ENCODE data around the gene ADGRG3. TPM values are rescaled to one million over a fixed set of nuclear protein-coding genes. Genes with fewer than 3 reads are reported as not detected.

The ADGRG3 gene
- total and polyA plus RNA-seq, 2 of the 13 experiments (the other 11 are each of a cell fraction or from before 2014, with no cell fraction given), result 2.7 to 11.8 TPM

DNA sequence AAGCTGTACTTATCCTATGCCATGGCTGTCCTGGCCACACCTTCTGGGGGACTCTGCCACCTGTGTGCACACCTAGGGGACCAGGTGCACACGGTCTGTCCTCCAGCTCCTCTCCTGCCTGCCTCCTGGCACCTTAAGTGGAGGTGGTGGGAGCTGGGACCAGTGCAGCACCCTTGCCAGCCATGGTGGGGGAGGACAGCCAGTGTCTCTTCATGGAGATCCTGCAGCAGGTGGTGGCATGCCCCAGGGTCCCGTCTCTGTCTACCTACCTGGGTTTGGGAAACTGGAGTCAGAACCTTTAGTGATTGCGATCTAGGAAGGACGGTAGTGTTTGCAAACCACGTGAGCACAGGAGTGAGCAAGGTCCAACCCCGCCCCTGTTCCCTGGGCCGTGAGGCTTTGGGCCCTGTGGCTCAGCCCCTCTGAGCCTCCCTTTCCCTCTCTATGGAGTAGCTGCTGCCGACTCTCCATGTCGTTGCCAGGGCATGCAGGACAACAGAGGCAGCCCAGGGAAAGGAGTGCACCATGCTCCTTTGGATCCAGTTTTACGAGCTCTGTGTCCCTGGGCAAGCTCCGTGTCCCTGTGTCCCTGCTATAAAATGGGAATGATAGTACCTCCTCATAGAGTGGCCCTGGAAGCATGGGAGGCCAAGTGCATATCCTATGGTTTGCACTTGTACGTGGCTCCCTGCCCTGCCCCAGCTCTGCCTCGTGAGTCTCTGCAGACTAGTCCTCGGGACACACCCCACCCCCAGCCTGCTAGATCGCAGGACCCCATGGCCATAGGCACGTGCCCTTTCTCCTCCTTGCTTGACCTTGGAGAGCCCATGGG lies 32.6 kb upstream of the ADGRG3 start (continued):
- TF ChIP-seq, protein P1, sequence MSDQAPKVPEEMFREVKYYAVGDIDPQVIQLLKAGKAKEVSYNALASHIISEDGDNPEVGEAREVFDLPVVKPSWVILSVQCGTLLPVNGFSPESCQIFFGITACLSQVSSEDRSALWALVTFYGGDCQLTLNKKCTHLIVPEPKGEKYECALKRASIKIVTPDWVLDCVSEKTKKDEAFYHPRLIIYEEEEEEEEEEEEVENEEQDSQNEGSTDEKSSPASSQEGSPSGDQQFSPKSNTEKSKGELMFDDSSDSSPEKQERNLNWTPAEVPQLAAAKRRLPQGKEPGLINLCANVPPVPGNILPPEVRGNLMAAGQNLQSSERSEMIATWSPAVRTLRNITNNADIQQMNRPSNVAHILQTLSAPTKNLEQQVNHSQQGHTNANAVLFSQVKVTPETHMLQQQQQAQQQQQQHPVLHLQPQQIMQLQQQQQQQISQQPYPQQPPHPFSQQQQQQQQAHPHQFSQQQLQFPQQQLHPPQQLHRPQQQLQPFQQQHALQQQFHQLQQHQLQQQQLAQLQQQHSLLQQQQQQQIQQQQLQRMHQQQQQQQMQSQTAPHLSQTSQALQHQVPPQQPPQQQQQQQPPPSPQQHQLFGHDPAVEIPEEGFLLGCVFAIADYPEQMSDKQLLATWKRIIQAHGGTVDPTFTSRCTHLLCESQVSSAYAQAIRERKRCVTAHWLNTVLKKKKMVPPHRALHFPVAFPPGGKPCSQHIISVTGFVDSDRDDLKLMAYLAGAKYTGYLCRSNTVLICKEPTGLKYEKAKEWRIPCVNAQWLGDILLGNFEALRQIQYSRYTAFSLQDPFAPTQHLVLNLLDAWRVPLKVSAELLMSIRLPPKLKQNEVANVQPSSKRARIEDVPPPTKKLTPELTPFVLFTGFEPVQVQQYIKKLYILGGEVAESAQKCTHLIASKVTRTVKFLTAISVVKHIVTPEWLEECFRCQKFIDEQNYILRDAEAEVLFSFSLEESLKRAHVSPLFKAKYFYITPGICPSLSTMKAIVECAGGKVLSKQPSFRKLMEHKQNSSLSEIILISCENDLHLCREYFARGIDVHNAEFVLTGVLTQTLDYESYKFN (CRISPR knock-in tag; conservative IDR thresholded peaks at IDR 0.05), result peak; percentile 72
- TF ChIP-seq, protein P2, sequence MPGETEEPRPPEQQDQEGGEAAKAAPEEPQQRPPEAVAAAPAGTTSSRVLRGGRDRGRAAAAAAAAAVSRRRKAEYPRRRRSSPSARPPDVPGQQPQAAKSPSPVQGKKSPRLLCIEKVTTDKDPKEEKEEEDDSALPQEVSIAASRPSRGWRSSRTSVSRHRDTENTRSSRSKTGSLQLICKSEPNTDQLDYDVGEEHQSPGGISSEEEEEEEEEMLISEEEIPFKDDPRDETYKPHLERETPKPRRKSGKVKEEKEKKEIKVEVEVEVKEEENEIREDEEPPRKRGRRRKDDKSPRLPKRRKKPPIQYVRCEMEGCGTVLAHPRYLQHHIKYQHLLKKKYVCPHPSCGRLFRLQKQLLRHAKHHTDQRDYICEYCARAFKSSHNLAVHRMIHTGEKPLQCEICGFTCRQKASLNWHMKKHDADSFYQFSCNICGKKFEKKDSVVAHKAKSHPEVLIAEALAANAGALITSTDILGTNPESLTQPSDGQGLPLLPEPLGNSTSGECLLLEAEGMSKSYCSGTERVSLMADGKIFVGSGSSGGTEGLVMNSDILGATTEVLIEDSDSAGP (CRISPR knock-in tag; IDR thresholded peaks at IDR 0.05; ENCODE audit: borderline replicate concordance), result peak; percentile 68; the same call in 1 of the 2 replicates
- TF ChIP-seq ZNF766 (CRISPR knock-in tag; IDR thresholded peaks at IDR 0.05; ENCODE audit: borderline replicate concordance) (no peak), ZNF570 (CRISPR knock-in tag; IDR thresholded peaks at IDR 0.05; ENCODE audit: borderline replicate concordance) (no peak), PHB2 (IDR thresholded peaks at IDR 0.05; ENCODE audit: partially characterized antibody) (no peak), HNRNPL (IDR thresholded peaks at IDR 0.05; ENCODE audit: low read depth, low read length) (peak; percentile 77; the same call in 1 of the 2 replicates), ZNF563 (CRISPR knock-in tag; IDR thresholded peaks at IDR 0.05) (no peak), NFYB (CRISPR knock-in tag; IDR thresholded peaks at IDR 0.05) (no peak), MAFK (conservative IDR thresholded peaks at IDR 0.05 in 1 of 2, IDR thresholded peaks at IDR 0.05 in 1 of 2; ENCODE audit: low read length in 2 of 2) (no peak), RARG (CRISPR knock-in tag; IDR thresholded peaks at IDR 0.05; ENCODE audit: low read depth) (no peak), MED8 (CRISPR knock-in tag; IDR thresholded peaks at IDR 0.05; ENCODE audit: insufficient replicate concordance) (no peak), ZNF24 (IDR thresholded peaks at IDR 0.05) (no peak), ZMYM2 (CRISPR knock-in tag; IDR thresholded peaks at IDR 0.05) (peak; percentile 51; the same call in 1 of the 2 replicates), ZNF549 (CRISPR knock-in tag; IDR thresholded peaks at IDR 0.05) (no peak)
- TF ChIP-seq, protein P3, sequence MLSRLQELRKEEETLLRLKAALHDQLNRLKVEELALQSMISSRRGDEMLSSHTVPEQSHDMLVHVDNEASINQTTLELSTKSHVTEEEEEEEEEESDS (CRISPR knock-in tag; IDR thresholded peaks at IDR 0.05; ENCODE audit: borderline replicate concordance), result no peak
- TF ChIP-seq, protein P4, sequence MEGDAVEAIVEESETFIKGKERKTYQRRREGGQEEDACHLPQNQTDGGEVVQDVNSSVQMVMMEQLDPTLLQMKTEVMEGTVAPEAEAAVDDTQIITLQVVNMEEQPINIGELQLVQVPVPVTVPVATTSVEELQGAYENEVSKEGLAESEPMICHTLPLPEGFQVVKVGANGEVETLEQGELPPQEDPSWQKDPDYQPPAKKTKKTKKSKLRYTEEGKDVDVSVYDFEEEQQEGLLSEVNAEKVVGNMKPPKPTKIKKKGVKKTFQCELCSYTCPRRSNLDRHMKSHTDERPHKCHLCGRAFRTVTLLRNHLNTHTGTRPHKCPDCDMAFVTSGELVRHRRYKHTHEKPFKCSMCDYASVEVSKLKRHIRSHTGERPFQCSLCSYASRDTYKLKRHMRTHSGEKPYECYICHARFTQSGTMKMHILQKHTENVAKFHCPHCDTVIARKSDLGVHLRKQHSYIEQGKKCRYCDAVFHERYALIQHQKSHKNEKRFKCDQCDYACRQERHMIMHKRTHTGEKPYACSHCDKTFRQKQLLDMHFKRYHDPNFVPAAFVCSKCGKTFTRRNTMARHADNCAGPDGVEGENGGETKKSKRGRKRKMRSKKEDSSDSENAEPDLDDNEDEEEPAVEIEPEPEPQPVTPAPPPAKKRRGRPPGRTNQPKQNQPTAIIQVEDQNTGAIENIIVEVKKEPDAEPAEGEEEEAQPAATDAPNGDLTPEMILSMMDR (CRISPR knock-in tag; IDR thresholded peaks at IDR 0.05), result 0 out of 2 replicates have a peak, but pooled peaks have one; percentile 0
- TF ChIP-seq, protein P5, sequence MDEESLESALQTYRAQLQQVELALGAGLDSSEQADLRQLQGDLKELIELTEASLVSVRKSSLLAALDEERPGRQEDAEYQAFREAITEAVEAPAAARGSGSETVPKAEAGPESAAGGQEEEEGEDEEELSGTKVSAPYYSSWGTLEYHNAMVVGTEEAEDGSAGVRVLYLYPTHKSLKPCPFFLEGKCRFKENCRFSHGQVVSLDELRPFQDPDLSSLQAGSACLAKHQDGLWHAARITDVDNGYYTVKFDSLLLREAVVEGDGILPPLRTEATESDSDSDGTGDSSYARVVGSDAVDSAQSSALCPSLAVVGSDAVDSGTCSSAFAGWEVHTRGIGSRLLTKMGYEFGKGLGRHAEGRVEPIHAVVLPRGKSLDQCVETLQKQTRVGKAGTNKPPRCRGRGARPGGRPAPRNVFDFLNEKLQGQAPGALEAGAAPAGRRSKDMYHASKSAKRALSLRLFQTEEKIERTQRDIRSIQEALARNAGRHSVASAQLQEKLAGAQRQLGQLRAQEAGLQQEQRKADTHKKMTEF (CRISPR knock-in tag; IDR thresholded peaks at IDR 0.05), result 0 out of 2 replicates have a peak, but pooled peaks have one; percentile 40
- TF ChIP-seq, protein P6, sequence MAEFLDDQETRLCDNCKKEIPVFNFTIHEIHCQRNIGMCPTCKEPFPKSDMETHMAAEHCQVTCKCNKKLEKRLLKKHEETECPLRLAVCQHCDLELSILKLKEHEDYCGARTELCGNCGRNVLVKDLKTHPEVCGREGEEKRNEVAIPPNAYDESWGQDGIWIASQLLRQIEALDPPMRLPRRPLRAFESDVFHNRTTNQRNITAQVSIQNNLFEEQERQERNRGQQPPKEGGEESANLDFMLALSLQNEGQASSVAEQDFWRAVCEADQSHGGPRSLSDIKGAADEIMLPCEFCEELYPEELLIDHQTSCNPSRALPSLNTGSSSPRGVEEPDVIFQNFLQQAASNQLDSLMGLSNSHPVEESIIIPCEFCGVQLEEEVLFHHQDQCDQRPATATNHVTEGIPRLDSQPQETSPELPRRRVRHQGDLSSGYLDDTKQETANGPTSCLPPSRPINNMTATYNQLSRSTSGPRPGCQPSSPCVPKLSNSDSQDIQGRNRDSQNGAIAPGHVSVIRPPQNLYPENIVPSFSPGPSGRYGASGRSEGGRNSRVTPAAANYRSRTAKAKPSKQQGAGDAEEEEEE (CRISPR knock-in tag; IDR thresholded peaks at IDR 0.05; ENCODE audit: borderline replicate concordance), result no peak

Data from HepG2 (cell line).